ENCODE results near the gene NFYA. TPM values are rescaled to one million over a fixed set of nuclear protein-coding genes. Genes with fewer than 3 reads are reported as not detected.
A peak's percentile ranks its signal among the peaks of the same experiment; 100 is the strongest.

The NFYA gene
- total RNA-seq, 6 donors from 2014 or later: 18.5 to 33.0 (median 21.6) TPM

DNA sequence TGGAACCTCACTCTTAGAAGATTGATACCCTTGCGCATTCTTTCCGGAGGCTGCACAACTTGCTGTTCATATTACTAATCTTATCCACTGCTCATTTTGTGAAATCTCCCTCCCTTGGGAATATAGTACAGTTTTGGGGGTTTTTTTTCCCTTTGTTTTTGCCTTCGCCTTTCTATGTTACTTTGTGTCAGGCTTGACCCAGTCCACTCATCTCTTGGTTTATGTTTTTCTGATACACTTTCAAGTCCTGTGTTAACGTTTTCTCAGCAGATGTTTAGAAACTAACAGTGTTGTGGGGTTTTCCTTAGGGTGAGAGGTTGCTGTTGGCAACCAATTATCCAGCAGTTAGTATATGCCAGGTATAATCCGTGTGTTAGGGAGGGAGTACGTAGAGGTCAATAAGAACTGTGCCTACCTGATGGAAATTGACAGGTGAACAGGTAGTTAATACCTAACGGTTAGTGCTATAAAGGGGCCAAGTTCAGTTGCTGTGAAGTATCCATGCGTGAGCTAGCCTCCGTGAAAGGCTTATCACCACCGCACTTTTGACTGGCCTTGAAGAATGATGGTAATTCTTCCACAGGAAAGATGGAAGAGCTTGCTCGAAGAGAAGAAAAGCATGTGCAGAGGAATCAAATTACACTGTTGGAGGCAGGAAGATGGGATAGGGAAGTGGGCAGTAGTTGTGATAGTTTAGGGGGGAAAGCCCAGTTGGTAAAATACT is 1.4 kb downstream of the NFYA start:
- peak overlapping the region; percentile 84 to 97 (median 91) for H3K4me3 ChIP-seq
- H3K4me1 ChIP-seq: peaks cover 32 to 43% (median 37%) of the 10 kb centered on the region in 4 donors
- no peaks in the 10 kb centered on the region for H3K27me3 ChIP-seq
- ATAC-seq (ENCODE audit: low FRiP score in 2 of 2) (no peak), DNase-seq (no peak)
- WGBS, 2 donors: 6 to 7% methylated on average over 11 of the region's 11 CpGs
- peak overlapping the region; percentile 99 to 100 (median 99) for H3K27ac ChIP-seq
- H3K9me3 ChIP-seq: no peaks in the 10 kb centered on the region
- H3K36me3 ChIP-seq: peaks cover 0 to 15% (median 0%) of the 10 kb centered on the region in 4 donors
- TF ChIP-seq EP300 (IDR thresholded peaks at IDR 0.05): no peak
- TF ChIP-seq POLR2AphosphoS5 (IDR thresholded peaks at IDR 0.05): no peak
- TF ChIP-seq, protein P1, sequence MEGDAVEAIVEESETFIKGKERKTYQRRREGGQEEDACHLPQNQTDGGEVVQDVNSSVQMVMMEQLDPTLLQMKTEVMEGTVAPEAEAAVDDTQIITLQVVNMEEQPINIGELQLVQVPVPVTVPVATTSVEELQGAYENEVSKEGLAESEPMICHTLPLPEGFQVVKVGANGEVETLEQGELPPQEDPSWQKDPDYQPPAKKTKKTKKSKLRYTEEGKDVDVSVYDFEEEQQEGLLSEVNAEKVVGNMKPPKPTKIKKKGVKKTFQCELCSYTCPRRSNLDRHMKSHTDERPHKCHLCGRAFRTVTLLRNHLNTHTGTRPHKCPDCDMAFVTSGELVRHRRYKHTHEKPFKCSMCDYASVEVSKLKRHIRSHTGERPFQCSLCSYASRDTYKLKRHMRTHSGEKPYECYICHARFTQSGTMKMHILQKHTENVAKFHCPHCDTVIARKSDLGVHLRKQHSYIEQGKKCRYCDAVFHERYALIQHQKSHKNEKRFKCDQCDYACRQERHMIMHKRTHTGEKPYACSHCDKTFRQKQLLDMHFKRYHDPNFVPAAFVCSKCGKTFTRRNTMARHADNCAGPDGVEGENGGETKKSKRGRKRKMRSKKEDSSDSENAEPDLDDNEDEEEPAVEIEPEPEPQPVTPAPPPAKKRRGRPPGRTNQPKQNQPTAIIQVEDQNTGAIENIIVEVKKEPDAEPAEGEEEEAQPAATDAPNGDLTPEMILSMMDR (IDR thresholded peaks at IDR 0.05): no peak
- no peak for TF ChIP-seq POLR2A (IDR thresholded peaks at IDR 0.05)

DNA sequence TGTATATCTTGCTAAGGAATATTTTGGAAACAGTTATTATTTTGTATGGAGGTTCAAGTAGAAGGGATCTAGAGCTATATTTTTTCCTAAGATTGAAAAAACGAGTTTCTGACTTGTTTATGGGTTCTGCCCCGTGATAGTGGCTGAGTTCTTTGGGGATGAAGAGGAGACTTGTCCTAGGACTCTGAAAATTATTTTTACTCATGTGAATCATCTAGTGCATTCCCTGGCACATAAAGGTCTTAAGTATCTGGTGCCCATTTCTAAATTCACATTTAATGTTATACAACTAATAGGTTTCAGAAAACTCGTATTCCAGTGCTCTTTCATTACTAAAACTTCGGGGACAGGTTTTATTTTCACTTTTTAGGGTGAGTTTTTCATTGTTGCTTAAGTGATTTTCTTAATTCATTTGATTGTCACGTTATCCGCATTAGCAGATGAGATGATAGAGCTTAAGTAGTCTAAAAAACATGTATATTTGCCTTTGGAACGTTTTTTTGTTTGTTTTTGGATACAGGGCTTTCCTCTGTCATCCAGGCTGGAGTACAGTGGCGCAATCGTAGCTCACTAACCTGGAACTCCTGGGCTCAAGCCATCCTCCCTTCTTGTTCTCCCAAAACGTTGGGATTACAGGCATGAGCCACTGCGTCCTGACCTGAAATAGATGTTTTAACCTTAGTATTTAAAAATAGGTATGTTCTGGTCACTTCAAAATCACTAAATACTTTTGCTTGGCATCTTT is 2.1 kb downstream of the NFYA start:
- DNase-seq (peak in 1 of 2 donors; percentile 33), ATAC-seq (ENCODE audit: low FRiP score in 2 of 2) (no peak)
- TF ChIP-seq EP300 (IDR thresholded peaks at IDR 0.05) (no peak), POLR2A (IDR thresholded peaks at IDR 0.05) (no peak), POLR2AphosphoS5 (IDR thresholded peaks at IDR 0.05) (no peak)
- TF ChIP-seq, protein P1 (IDR thresholded peaks at IDR 0.05): no peak
- H3K4me3 ChIP-seq: peak overlapping the region in 3 of 4 donors; percentile 84 to 97 (median 93)
- 47 to 57% methylated on average over 11 of the region's 11 CpGs for WGBS, 2 donors
- no peaks in the 10 kb centered on the region for H3K27me3 ChIP-seq
- no peaks in the 10 kb centered on the region for H3K9me3 ChIP-seq
- H3K4me1 ChIP-seq: peaks cover 32 to 43% (median 37%) of the 10 kb centered on the region in 4 donors
- H3K36me3 ChIP-seq: peaks cover 2 to 15% (median 5%) of the 10 kb centered on the region in 4 donors
- H3K27ac ChIP-seq: peak overlapping the region; percentile 99 to 100 (median 99)

DNA sequence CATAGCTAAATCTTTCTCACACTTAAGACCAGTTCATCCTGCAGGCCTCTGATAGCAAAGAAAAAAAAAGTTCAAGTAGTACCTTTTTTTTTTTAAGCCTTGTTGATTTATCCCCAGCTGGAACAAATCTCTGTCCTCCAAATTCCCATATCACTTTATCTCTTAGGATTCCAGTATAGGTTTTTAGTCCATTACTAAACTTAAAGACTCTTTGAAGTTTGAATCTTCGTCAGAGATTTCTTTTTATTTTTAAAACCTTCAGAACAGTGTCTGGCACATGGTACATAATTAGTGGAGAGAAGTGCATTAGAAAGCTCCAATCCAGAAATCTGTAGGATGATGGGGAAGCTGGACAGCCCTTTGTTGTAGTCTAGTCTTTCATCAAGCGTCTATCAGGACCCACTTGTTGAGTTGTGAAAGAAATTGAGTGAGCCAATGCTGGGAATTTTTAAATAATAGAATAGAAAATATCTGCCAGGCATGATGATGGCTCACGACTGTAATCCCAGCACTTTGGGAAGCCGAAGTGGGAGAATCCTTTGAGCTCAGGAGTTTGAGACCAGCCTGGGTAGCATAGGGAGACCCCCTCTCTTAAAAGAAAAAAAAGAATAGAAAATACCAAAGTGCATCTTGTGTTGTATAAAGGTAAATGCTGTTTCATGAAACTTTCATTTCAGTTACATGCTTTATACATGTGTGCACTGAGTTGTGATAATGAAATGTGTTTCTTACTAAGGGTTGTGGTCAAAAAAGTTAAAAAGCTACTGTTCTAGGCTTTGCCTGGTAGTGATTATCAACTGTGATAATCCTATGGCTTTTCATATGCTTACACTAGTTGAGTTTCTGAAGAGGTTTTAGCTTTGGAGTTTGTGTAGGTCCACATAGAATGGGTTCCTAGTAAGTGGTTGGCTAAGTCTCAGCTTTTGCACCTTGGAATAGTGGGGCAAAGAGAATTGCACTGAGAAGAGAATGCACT is 3.2 kb downstream of the NFYA start:
- H3K4me1 ChIP-seq: peaks cover 30 to 42% (median 33%) of the 10 kb centered on the region in 4 donors
- ATAC-seq (ENCODE audit: low FRiP score in 2 of 2) (no peak), DNase-seq (no peak)
- TF ChIP-seq, protein P1 (IDR thresholded peaks at IDR 0.05): no peak
- TF ChIP-seq POLR2AphosphoS5 (IDR thresholded peaks at IDR 0.05): no peak
- TF ChIP-seq EP300 (IDR thresholded peaks at IDR 0.05): no peak
- TF ChIP-seq POLR2A (IDR thresholded peaks at IDR 0.05): no peak
- peaks cover 7 to 21% (median 9%) of the 10 kb centered on the region in 4 donors for H3K36me3 ChIP-seq
- peak overlapping the region in 2 of 4 donors; percentile 99 to 100 for H3K27ac ChIP-seq
- no peaks in the 10 kb centered on the region for H3K9me3 ChIP-seq
- no peak overlapping the region for H3K4me3 ChIP-seq
- WGBS, 2 donors: 80 to 82% methylated on average over 4 of the region's 4 CpGs
- H3K27me3 ChIP-seq: no peaks in the 10 kb centered on the region

DNA sequence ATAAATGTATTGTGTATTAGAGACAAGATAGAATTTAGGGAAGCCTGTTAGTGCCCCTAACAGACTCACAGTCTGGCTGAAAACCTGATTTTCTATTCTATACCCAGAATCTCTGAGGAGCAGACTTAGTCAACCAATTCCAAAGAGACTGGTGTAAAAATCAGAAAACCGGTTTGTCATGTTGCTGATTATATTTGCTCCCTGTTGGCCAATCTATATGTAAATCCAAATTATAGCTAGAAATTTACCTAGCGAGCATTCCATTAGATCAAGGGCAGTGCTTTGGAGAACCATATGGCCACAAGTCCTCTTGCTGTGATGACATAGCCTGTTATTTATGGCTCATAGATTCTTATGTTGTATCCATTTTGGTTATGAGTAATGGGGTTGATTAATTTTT is 4.8 kb downstream of the NFYA start:
- peaks cover 26 to 38% (median 33%) of the 10 kb centered on the region in 4 donors for H3K4me1 ChIP-seq
- no peaks in the 10 kb centered on the region for H3K9me3 ChIP-seq

More for the DNA sequence above, 4.8 kb downstream of the NFYA start:
- H3K27ac ChIP-seq: no peak overlapping the region
- H3K27me3 ChIP-seq: no peaks in the 10 kb centered on the region
- ATAC-seq (ENCODE audit: low FRiP score in 2 of 2): no peak
- TF ChIP-seq POLR2AphosphoS5 (IDR thresholded peaks at IDR 0.05) (no peak), EP300 (IDR thresholded peaks at IDR 0.05) (no peak), POLR2A (IDR thresholded peaks at IDR 0.05) (no peak)
- TF ChIP-seq, protein P1 (IDR thresholded peaks at IDR 0.05): no peak
- no peak for DNase-seq
- WGBS, 2 donors: 83 to 85% methylated on average over 2 of the region's 2 CpGs
- H3K4me3 ChIP-seq: no peak overlapping the region
- peaks cover 7 to 34% (median 10%) of the 10 kb centered on the region in 4 donors for H3K36me3 ChIP-seq
